Retina (tissue), 1 donor: ENCODE data around the gene CDK18.

Experiments
- DNase-seq: peaks from one replicate; pipeline ENCODE4 v3.0.0-alpha.2; 2016

Gene CDK18

GRCh38 chr1:205506409-205507200, 2.1 kb downstream of the CDK18 start:
- no peak for DNase-seq

- DNase-seq, result no peak
Measured at GRCh38 chr1:205508227-205508714, 3.8 kb downstream of the CDK18 start.

GRCh38 chr1:205510308-205510950, 6.0 kb downstream of the CDK18 start:
- no peak for DNase-seq

GRCh38 chr1:205510951-205511330, 6.5 kb downstream of the CDK18 start:
- no peak for DNase-seq

GRCh38 chr1:205512059-205513045, 7.9 kb downstream of the CDK18 start:
- DNase-seq, result no peak

GRCh38 chr1:205513774-205514173, 9.3 kb downstream of the CDK18 start:
- no peak for DNase-seq

- no peak for DNase-seq
Measured at GRCh38 chr1:205514211-205515142, 10.0 kb downstream of the CDK18 start.

GRCh38 chr1:205515781-205516253, 11.3 kb downstream of the CDK18 start:
- DNase-seq, result no peak

- DNase-seq, result no peak
Measured at GRCh38 chr1:205516362-205516761, 11.9 kb downstream of the CDK18 start.

GRCh38 chr1:205517288-205517687, 12.8 kb downstream of the CDK18 start:
- no peak for DNase-seq

- no peak for DNase-seq
Measured at GRCh38 chr1:205517763-205518162, 13.3 kb downstream of the CDK18 start.

GRCh38 chr1:205518661-205519540, 14.4 kb downstream of the CDK18 start:
- no peak for DNase-seq

GRCh38 chr1:205519541-205520131, 15.2 kb downstream of the CDK18 start:
- no peak for DNase-seq

GRCh38 chr1:205520709-205521108, 16.2 kb downstream of the CDK18 start:
- no peak for DNase-seq

- DNase-seq, result peak; percentile 48
Measured at GRCh38 chr1:205521686-205522085, 17.2 kb downstream of the CDK18 start.

- DNase-seq, result no peak
Measured at GRCh38 chr1:205522692-205523091, 18.2 kb downstream of the CDK18 start.

- no peak for DNase-seq
Measured at GRCh38 chr1:205523261-205523890, 18.9 kb downstream of the CDK18 start.

- peak; percentile 85 for DNase-seq
Measured at GRCh38 chr1:205523891-205524793, 19.7 kb downstream of the CDK18 start.

- DNase-seq, result no peak
Measured at GRCh38 chr1:205524794-205525101, 20.3 kb downstream of the CDK18 start.
